Spleen (tissue), 11 donors: ENCODE measurements around the gene ADD2. TPM values are rescaled to one million over a fixed set of nuclear protein-coding genes. Genes with fewer than 3 reads are reported as not detected.
A peak's percentile ranks its signal among the peaks of the same experiment; 100 is the strongest.
"Not testable (repeated sequence)": the region's sequence is repeated elsewhere in the genome, so short reads cannot be mapped to it uniquely, and the experiment has no call there.

Experiments
- DNase-seq: peaks from one replicate; pipeline ENCODE4 v3.0.0-alpha.2; 2020
- H3K27ac ChIP-seq, 8 donors: fragments of 200-600 bp; sonication (generic) in 7 of 8; 1 replicate in 4 of 8; 2 replicates in 4 of 8; pipeline versions ENCODE4 v1.5.0 to v1.8.0; 2016 to 2021; ENCODE audit warnings: inconsistent platforms in 4 of 8, mild to moderate bottlenecking in 4 of 8, moderate library complexity in 1 of 8
- H3K27me3 ChIP-seq, 7 donors: fragments of 200-600 bp; sonication (generic) in 6 of 7; replicated peaks in 1 of 7; 1 replicate in 4 of 7; 2 replicates in 3 of 7; pipeline versions ENCODE4 v1.5.0 to v1.8.0; 2016 to 2021; ENCODE audit warnings: inconsistent platforms in 3 of 7, mild to moderate bottlenecking in 1 of 7
- H3K36me3 ChIP-seq, 6 donors: fragments of 200-600 bp; sonication (generic) in 5 of 6; 1 replicate in 4 of 6; 2 replicates in 2 of 6; pipeline versions ENCODE4 v1.5.0 to v1.8.0; 2016 to 2021; ENCODE audit warnings: inconsistent platforms in 2 of 6
- H3K4me1 ChIP-seq, 6 donors: fragments of 200-600 bp; sonication (generic) in 5 of 6; 1 replicate in 3 of 6; 2 replicates in 3 of 6; pipeline versions ENCODE4 v1.5.0 to v1.8.0; 2016 to 2021; ENCODE audit warnings: inconsistent platforms in 3 of 6
- H3K4me3 ChIP-seq, 8 donors: fragments of 200-600 bp; sonication (generic) in 7 of 8; 1 replicate in 4 of 8; 2 replicates in 4 of 8; pipeline versions ENCODE4 v1.5.0 to v1.8.0; 2016 to 2021; ENCODE audit warnings: inconsistent platforms in 4 of 8, mild to moderate bottlenecking in 4 of 8, moderate library complexity in 2 of 8
- H3K9me3 ChIP-seq, 8 donors: fragments of 200-600 bp; sonication (generic) in 7 of 8; 1 replicate in 4 of 8; 2 replicates in 4 of 8; pipeline versions ENCODE4 v1.5.0 to v1.8.0; 2016 to 2021; ENCODE audit warnings: inconsistent platforms in 4 of 8
- CTCF ChIP-seq, 11 experiments: fragments of 200-600 bp in 7 of 11; fragments of 450-650 bp in 4 of 11; sonication (generic) in 4 of 11; IDR thresholded peaks in 8 of 11; conservative IDR thresholded peaks in 3 of 11; 1 replicate in 7 of 11; 2 replicates in 4 of 11; pipeline versions ENCODE4 v1.4.0 to v1.8.0; 2016 to 2021; ENCODE audit warnings: antibody characterized with exemption in 11 of 11, inconsistent platforms in 4 of 11, mild to moderate bottlenecking in 1 of 11
- POLR2A ChIP-seq, 3 donors: fragments of 450-650 bp; IDR thresholded peaks; one replicate each; pipeline ENCODE4 v1.5.1; 2017; ENCODE audit warnings: antibody characterized with exemption in 3 of 3, mild to moderate bottlenecking in 1 of 3
- POLR2AphosphoS5 ChIP-seq, 3 donors: sonication (generic); formaldehyde crosslinking; IDR thresholded peaks; one replicate each; pipeline ENCODE4 v1.5.1; 2017; ENCODE audit warnings: antibody characterized with exemption in 3 of 3
- WGBS, 5 donors: extraction: QIAGEN DNeasy Blood & Tissue Kit in 3 of 5; methylation state at CpG; one replicate each; pipeline versions ENCODE4 v1.1.5 to v1.1.7; 2013 to 2018; 5-methylcytosine and 5-hydroxymethylcytosine counted together
- intact Hi-C: fragments of 100-400 bp; cut with DNase I; formaldehyde crosslinking; loops from one replicate; pipeline ENCODE4 v1.15.0; 2023; ENCODE audit warnings: low total_unique reads
- polyA plus RNA-seq, 3 donors: library from polyadenylated mRNA; stranded (reverse); fragments of 200-250 nt; gene quantifications; one replicate each; pipeline ENCODE4 v1.2.1, GENCODE V29; 2013
- total RNA-seq, 7 donors: library from RNA; depleted of rRNA in 3 of 7; stranded (reverse); fragments of >200 nt in 3 of 7; fragmentation: NEBNext Ultra II Directional in 4 of 7; extraction: Animal tissue kit (Norgen Biotek cat#: 25700) in 4 of 7; gene quantifications; one replicate each; pipeline versions ENCODE4 v1.1.0 to v1.2.1, GENCODE V29; 2016 to 2021
- donor health status: healthy with polysubstance abuse.
- donor health status: DM: no; HTN: no; CAD: no; lungs with moderate emphysema.
- donor health status: DM: no; HTN: no; CAD: no.
- donor health status: Bipolar disorder and iron deficiency.
- donor health status: healthy.
- donor health status: DM: no; HTN: no; CAD: no.
- donor health status: DM: yes; HTN: yes; CAD: no.

ADD2 gene
- total and polyA plus RNA-seq, 10 donors: 0.47 to 7.1 (median 3.8) TPM

DNA sequence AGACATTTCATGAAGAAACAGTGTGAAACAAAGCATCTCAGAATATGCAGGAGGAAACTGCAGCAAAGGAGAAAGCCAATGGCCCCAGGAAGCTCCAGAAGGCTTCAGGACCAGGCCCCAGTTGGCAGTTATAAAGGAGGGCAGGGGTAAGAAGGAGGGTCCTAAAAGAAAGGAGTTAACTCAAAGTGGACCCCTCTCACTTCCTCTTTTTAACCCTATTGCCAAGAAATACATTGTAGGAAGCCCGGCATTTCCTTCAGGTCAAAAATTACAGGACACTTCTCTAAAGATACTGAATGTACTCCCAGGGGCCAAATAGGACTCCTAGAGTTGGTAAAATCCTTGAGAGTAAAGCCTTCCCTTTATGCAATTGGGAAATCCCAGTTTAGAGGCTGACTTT lies 137.2 kb downstream of the ADD2 start:
- Histone ChIP-seq H3K9me3 (peaks cover 0 to 25% (median 13%) of the 10 kb centered on the region in 8 donors), H3K27ac (no peak overlapping the region), H3K36me3 (no peaks in the 10 kb centered on the region), H3K4me3 (no peak overlapping the region), H3K27me3 (no peaks in the 10 kb centered on the region), H3K4me1 (no peaks in the 10 kb centered on the region)
- no peak for DNase-seq
- WGBS, 5 donors: 55 to 74% (median 62%) methylated on average over 1 of the region's 1 CpG
- no peak for TF ChIP-seq CTCF (IDR thresholded peaks at IDR 0.05 in 8 of 11, conservative IDR thresholded peaks at IDR 0.05 in 3 of 11)
- no peak for TF ChIP-seq POLR2A (IDR thresholded peaks at IDR 0.05)
- no peak for TF ChIP-seq POLR2AphosphoS5 (IDR thresholded peaks at IDR 0.05)
- intact Hi-C loops: no loop called here

DNA sequence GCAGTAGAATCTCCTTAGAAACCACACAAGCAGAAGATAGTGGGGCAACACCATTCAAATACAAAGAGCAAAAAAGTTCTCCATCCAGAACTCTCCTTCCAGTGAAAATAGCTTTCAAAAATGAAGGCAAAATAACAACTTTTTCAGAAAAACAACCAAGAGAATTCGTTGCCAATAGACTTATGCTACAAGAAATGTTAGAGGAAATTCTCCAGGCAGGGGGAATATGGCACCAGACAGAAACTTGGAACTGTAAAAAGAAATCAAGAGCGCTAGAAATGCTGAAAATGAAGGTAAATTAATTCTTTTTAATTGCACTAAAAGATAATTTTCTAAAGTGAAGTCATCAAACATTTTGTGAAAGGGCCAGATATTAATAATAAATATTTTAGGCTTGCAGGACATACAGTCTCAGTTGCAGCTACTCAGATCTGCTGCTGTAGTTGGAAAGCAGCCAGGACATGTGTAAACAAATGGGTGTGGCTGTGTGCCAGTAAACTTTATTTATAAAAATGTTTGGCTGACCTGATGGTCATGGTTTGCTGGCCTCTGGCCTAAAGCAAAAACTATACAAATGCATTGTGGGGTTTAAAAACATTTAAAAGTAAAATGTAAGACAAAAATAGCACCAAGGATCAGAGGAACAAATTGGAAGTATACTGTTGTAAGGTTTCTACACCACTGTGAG lies 140.6 kb downstream of the ADD2 start:
- intact Hi-C loops: no loop called here
- Histone ChIP-seq H3K36me3 (no peaks in the 10 kb centered on the region), H3K9me3 (no peaks in the 10 kb centered on the region), H3K4me3 (no peak overlapping the region), H3K27ac (no peak overlapping the region), H3K27me3 (no peaks in the 10 kb centered on the region), H3K4me1 (no peaks in the 10 kb centered on the region)
- no peak for DNase-seq
- 42 to 78% (median 61%) methylated on average over 2 of the region's 2 CpGs for WGBS, 5 donors
- TF ChIP-seq CTCF (IDR thresholded peaks at IDR 0.05 in 8 of 11, conservative IDR thresholded peaks at IDR 0.05 in 3 of 11) (no peak), POLR2AphosphoS5 (IDR thresholded peaks at IDR 0.05) (no peak), POLR2A (IDR thresholded peaks at IDR 0.05) (no peak)

GRCh38 chr2:70626254-70626990 lies 141.6 kb downstream of the ADD2 start:
- H3K27ac ChIP-seq: no peak overlapping the region
- intact Hi-C loops: no loop called here
- H3K27me3 ChIP-seq: peaks cover 0 to 2% (median 0%) of the 10 kb centered on the region in 7 donors
- H3K36me3 ChIP-seq: no peaks in the 10 kb centered on the region
- no peaks in the 10 kb centered on the region for H3K4me1 ChIP-seq
- 67 to 90% (median 73%) methylated on average over 13 of the region's 13 CpGs for WGBS, 5 donors
- peak overlapping the region in 1 of 8 donors; percentile 9 for H3K4me3 ChIP-seq
- no peak for DNase-seq
- no peaks in the 10 kb centered on the region for H3K9me3 ChIP-seq
- TF ChIP-seq POLR2AphosphoS5 (IDR thresholded peaks at IDR 0.05) (no peak), CTCF (IDR thresholded peaks at IDR 0.05 in 8 of 11, conservative IDR thresholded peaks at IDR 0.05 in 3 of 11) (no peak), POLR2A (IDR thresholded peaks at IDR 0.05) (no peak)

DNA sequence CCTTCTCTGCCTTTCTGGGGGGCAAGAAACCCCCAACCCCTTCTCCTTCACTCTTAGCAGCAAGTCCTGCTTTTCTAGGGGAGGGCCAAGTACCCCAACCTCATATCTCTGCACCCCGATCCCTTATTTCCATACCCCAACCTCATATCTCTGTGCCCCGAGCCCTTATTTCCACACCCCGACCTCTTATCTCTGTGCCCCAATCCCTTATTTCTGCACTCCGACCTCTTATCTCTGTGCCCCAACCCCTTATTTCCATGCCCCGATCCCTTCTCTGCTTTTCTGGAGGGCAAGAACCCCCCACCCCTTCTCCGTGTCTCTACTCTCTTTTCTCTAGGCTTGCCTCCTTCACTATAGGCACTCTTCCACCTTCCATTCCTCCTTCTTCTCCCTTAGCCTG lies 146.5 kb downstream of the ADD2 start:
- intact Hi-C loops, H3K4me3 ChIP-seq, DNase-seq, H3K36me3 ChIP-seq, H3K4me1 ChIP-seq, H3K27ac ChIP-seq, H3K9me3 ChIP-seq: not testable (repeated sequence)
- peaks cover 0 to 26% (median 0%) of the 10 kb centered on the region in 7 donors for H3K27me3 ChIP-seq
- WGBS, 5 donors: 82 to 94% (median 86%) methylated on average over 6 of the region's 6 CpGs
